Breast epithelium (tissue), 3 donors: ENCODE data around the gene FBXW12.

Experiments used
- POLR2A ChIP-seq: fragments of 450-650 bp; IDR thresholded peaks from one replicate; pipeline ENCODE4 v1.6.1; 2016; ENCODE audit warnings: antibody characterized with exemption, mild to moderate bottlenecking, moderate library complexity
- TF ChIP-seq, protein P1 (sequence below), 3 donors: fragments of 450-650 bp; IDR thresholded peaks; one replicate each; pipeline ENCODE4 v1.5.1; 2016 to 2017; ENCODE audit warnings: antibody characterized with exemption in 3 of 3, mild to moderate bottlenecking in 3 of 3, moderate library complexity in 3 of 3

DNA sequence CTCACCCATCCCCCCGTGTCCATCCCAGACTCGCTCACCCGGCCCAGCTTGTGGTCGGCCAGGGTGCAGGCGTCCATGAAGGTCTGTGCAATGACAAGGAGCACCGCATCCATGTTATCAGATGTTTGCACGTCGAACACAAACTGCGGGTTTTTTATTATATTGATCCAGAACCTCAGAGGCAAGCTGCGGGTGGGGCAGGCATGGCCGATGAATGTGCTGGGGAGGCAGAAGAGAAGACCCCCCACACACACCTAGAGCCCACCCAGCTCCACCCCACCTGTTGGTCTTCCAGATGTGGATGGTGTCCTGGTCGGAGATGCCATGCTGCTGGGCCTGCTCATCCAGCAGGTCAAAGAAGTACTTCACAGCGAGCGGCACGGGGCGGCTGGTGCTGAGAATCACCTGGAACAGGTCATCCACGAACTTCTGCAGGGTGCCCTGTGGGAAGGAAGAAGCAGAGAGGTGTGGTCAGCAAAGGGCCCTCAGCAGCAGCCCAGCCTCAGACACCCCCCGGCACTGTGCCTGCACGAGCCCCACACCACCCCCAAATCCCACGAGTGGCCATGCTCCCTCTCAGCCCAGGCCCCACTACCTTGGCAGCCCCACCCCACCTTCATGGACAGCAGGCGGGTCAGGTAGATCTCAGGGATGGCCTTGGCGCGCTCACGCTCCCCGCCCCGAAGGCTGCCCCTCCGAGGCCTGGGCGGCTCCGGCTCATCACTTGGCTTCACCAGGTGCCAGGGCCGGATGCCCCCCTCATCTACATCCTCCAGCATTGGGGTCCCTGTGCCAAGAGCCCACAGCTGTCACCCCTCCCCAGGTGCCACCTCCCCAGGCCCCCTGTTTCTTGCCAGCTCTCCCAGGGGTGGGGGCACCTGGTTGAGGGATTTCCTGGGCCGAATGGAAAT, 37.5 kb downstream of the FBXW12 start:
- TF ChIP-seq, protein P1, sequence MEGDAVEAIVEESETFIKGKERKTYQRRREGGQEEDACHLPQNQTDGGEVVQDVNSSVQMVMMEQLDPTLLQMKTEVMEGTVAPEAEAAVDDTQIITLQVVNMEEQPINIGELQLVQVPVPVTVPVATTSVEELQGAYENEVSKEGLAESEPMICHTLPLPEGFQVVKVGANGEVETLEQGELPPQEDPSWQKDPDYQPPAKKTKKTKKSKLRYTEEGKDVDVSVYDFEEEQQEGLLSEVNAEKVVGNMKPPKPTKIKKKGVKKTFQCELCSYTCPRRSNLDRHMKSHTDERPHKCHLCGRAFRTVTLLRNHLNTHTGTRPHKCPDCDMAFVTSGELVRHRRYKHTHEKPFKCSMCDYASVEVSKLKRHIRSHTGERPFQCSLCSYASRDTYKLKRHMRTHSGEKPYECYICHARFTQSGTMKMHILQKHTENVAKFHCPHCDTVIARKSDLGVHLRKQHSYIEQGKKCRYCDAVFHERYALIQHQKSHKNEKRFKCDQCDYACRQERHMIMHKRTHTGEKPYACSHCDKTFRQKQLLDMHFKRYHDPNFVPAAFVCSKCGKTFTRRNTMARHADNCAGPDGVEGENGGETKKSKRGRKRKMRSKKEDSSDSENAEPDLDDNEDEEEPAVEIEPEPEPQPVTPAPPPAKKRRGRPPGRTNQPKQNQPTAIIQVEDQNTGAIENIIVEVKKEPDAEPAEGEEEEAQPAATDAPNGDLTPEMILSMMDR (IDR thresholded peaks at IDR 0.05) = no peak
- no peak for TF ChIP-seq POLR2A
